NT2/D1 (cell line): ENCODE data around the gene GRAMD2B.

Source experiments
- DNase-seq: peaks from one replicate; pipeline ENCODE4 v3.0.0-alpha.2; 2011; ENCODE audit warnings: low read depth, low spot score
- H3K27me3 ChIP-seq: 2 replicates; pipeline ENCODE4 v1.6.0; 2011; ENCODE audit warnings: mild to moderate bottlenecking; ENCODE audit not compliant: insufficient read length, insufficient read depth
- H3K36me3 ChIP-seq: 2 replicates; pipeline ENCODE4 v1.6.1; 2011; ENCODE audit warnings: mild to moderate bottlenecking, low read length, mixed read lengths; ENCODE audit not compliant: insufficient read depth, insufficient read length
- H3K4me1 ChIP-seq: 2 replicates; pipeline ENCODE4 v1.5.1; 2011; ENCODE audit not compliant: insufficient read depth, insufficient read length
- H3K4me3 ChIP-seq: 2 replicates; pipeline ENCODE4 v1.5.1; 2011; ENCODE audit warnings: low read depth; ENCODE audit not compliant: insufficient read length
- H3K9ac ChIP-seq: 2 replicates; pipeline ENCODE4 v1.6.0; 2011; ENCODE audit warnings: low read depth; ENCODE audit not compliant: insufficient read length
- H3K9me3 ChIP-seq: 2 replicates; pipeline ENCODE4 v1.5.1; 2011; ENCODE audit warnings: mild to moderate bottlenecking, low read length; ENCODE audit not compliant: insufficient read depth
- SUZ12 ChIP-seq: IDR thresholded peaks from 2 replicates; pipeline ENCODE4 v1.6.1; 2011; ENCODE audit not compliant: insufficient read length, insufficient read depth; ENCODE audit errors: extremely low read depth
- YY1 ChIP-seq: IDR thresholded peaks from 2 replicates; pipeline ENCODE4 v1.6.1; 2011; ENCODE audit not compliant: insufficient read length, insufficient read depth
- ZNF274 ChIP-seq: IDR thresholded peaks from 2 replicates; pipeline ENCODE4 v1.6.1; 2011; ENCODE audit warnings: mild to moderate bottlenecking, low read depth, low read length

Gene GRAMD2B

GRCh38 chr5:126542441-126542840 lies 119.2 kb downstream of the GRAMD2B start:
- no peak overlapping the region for H3K9ac ChIP-seq
- H3K36me3 ChIP-seq, result peaks cover 24% of the 10 kb centered on the region
- H3K9me3 ChIP-seq, result no peaks in the 10 kb centered on the region
- no peaks in the 10 kb centered on the region for H3K27me3 ChIP-seq
- TF ChIP-seq SUZ12, result no peak
- TF ChIP-seq YY1, result no peak
- no peak for TF ChIP-seq ZNF274
- H3K4me3 ChIP-seq, result no peak overlapping the region
- no peaks in the 10 kb centered on the region for H3K4me1 ChIP-seq
- DNase-seq, result no peak

- H3K9me3 ChIP-seq, result no peaks in the 10 kb centered on the region
- TF ChIP-seq ZNF274, result no peak
- TF ChIP-seq SUZ12, result no peak
- no peak for TF ChIP-seq YY1
- no peak overlapping the region for H3K9ac ChIP-seq
- no peak for DNase-seq
- H3K27me3 ChIP-seq, result no peaks in the 10 kb centered on the region
- peaks cover 25% of the 10 kb centered on the region for H3K36me3 ChIP-seq
- H3K4me3 ChIP-seq, result no peak overlapping the region
- H3K4me1 ChIP-seq, result no peaks in the 10 kb centered on the region
Observed at GRCh38 chr5:126543009-126543408, 119.8 kb downstream of the GRAMD2B start.

GRCh38 chr5:126543660-126544059 lies 120.5 kb downstream of the GRAMD2B start:
- no peaks in the 10 kb centered on the region for H3K9me3 ChIP-seq
- peaks cover 31% of the 10 kb centered on the region for H3K36me3 ChIP-seq
- no peaks in the 10 kb centered on the region for H3K4me1 ChIP-seq
- TF ChIP-seq SUZ12 (no peak), YY1 (no peak), ZNF274 (no peak)
- H3K27me3 ChIP-seq, result no peaks in the 10 kb centered on the region
- H3K4me3 ChIP-seq, result no peak overlapping the region
- no peak for DNase-seq
- no peak overlapping the region for H3K9ac ChIP-seq
